Astrocyte (in vitro differentiated cells and primary cell): ENCODE data around the gene PPP1R12B. TPM values are rescaled to one million over a fixed set of nuclear protein-coding genes. Genes with fewer than 3 reads are reported as not detected.

ENCODE experiments used
- DNase-seq: peaks from one replicate; pipeline ENCODE4 v3.0.0-alpha.2; 2010; ENCODE audit warnings: low read depth
- FAIRE-seq: peaks from 2 replicates; lab custom pipeline; 2011; peaks lifted over from hg19 to GRCh38; lab: Jason Lieb, UNC
- H2AFZ ChIP-seq: 2 replicates; pipeline ENCODE4 v1.6.0; 2012; ENCODE audit warnings: low read depth, low read length, inconsistent platforms
- H3K27ac ChIP-seq: 2 replicates; pipeline ENCODE4 v1.5.1; 2011; ENCODE audit warnings: low read depth, low read length, inconsistent platforms
- H3K27me3 ChIP-seq: 2 replicates; pipeline ENCODE4 v1.6.0; 2011; ENCODE audit warnings: low read length, inconsistent platforms; ENCODE audit not compliant: insufficient read depth
- H3K36me3 ChIP-seq: 2 replicates; pipeline ENCODE4 v1.5.1; 2011; ENCODE audit warnings: low read length, inconsistent platforms; ENCODE audit not compliant: insufficient read depth
- H3K4me1 ChIP-seq: 2 replicates; pipeline ENCODE4 v1.5.1; 2011; ENCODE audit warnings: low read length, inconsistent platforms; ENCODE audit not compliant: insufficient read depth
- H3K4me2 ChIP-seq: 2 replicates; pipeline ENCODE4 v1.6.0; 2012; ENCODE audit warnings: low read length, inconsistent platforms
- H3K4me3 ChIP-seq: 2 replicates; pipeline ENCODE4 v1.5.1; 2011; ENCODE audit warnings: low read depth, mild to moderate bottlenecking, low read length, inconsistent platforms; ENCODE audit not compliant: insufficient read depth
- H3K79me2 ChIP-seq: 2 replicates; pipeline ENCODE4 v1.6.0; 2012; ENCODE audit warnings: mild to moderate bottlenecking, low read length, inconsistent platforms; ENCODE audit not compliant: insufficient read depth
- H3K9ac ChIP-seq: 2 replicates; pipeline ENCODE4 v1.6.0; 2012; ENCODE audit warnings: mild to moderate bottlenecking, low read length, inconsistent platforms
- H3K9me3 ChIP-seq: 2 replicates; pipeline ENCODE4 v1.5.1; 2012; ENCODE audit warnings: low read depth, mild to moderate bottlenecking, low read length, inconsistent platforms; ENCODE audit not compliant: insufficient read depth
- H4K20me1 ChIP-seq: 2 replicates; pipeline ENCODE4 v1.6.0; 2012; ENCODE audit warnings: low read length, inconsistent platforms; ENCODE audit not compliant: insufficient read depth
- H3K27ac Mint-ChIP-seq: one replicate; pipeline ENCODE4 v1.8.0; 2021; ENCODE audit warnings: mild to moderate bottlenecking, mixed read lengths; ENCODE audit not compliant: unreplicated experiment
- H3K27me3 Mint-ChIP-seq: one replicate; pipeline ENCODE4 v1.8.0; 2021; ENCODE audit warnings: low read depth, mixed read lengths; ENCODE audit not compliant: unreplicated experiment
- H3K36me3 Mint-ChIP-seq: one replicate; pipeline ENCODE4 v1.8.0; 2021; ENCODE audit warnings: low read depth, mixed read lengths; ENCODE audit not compliant: unreplicated experiment
- H3K4me1 Mint-ChIP-seq: one replicate; pipeline ENCODE4 v1.8.0; 2021; ENCODE audit warnings: low read depth, mixed read lengths; ENCODE audit not compliant: unreplicated experiment
- H3K4me3 Mint-ChIP-seq: one replicate; pipeline ENCODE4 v1.8.0; 2021; ENCODE audit warnings: mild to moderate bottlenecking, moderate library complexity, mixed read lengths; ENCODE audit not compliant: unreplicated experiment
- H3K9me3 Mint-ChIP-seq: one replicate; pipeline ENCODE4 v1.8.0; 2021; ENCODE audit warnings: mild to moderate bottlenecking, mixed read lengths; ENCODE audit not compliant: unreplicated experiment
- CTCF ChIP-seq: IDR thresholded peaks from 2 replicates; pipeline ENCODE4 v1.5.1; 2011; ENCODE audit warnings: low read depth, mild to moderate bottlenecking, inconsistent platforms, low read length, moderate library complexity; ENCODE audit not compliant: insufficient read depth
- EZH2 ChIP-seq: IDR thresholded peaks from 2 replicates; pipeline ENCODE4 v1.6.1; 2012; ENCODE audit warnings: mild to moderate bottlenecking, low read length, inconsistent platforms; ENCODE audit not compliant: insufficient read depth
- total RNA-seq: library from RNA; stranded (reverse); gene quantifications from 2 replicates; pipeline ENCODE4 v1.2.1, GENCODE V29; 2021

The PPP1R12B gene
- total RNA-seq, 1 donor from 2014 or later, result 12.2 TPM

GRCh38 chr1:202304375-202304774 is 44.1 kb upstream of the PPP1R12B start:
- Mint-ChIP-seq H3K36me3 (no peaks in the 10 kb centered on the region), H3K9me3 (no peaks in the 10 kb centered on the region), H3K4me1 (no peaks in the 10 kb centered on the region), H3K27ac (no peak overlapping the region), H3K27me3 (peaks cover 58% of the 10 kb centered on the region), H3K4me3 (no peak overlapping the region)
- Histone ChIP-seq H3K27ac (no peak overlapping the region), H3K9ac (no peak overlapping the region), H2AFZ (no peak overlapping the region), H3K27me3 (no peaks in the 10 kb centered on the region), H3K79me2 (no peaks in the 10 kb centered on the region), H3K36me3 (no peaks in the 10 kb centered on the region), H4K20me1 (no peaks in the 10 kb centered on the region), H3K4me1 (no peaks in the 10 kb centered on the region), H3K4me3 (no peak overlapping the region), H3K4me2 (no peak overlapping the region), H3K9me3 (no peaks in the 10 kb centered on the region)
- no peak for TF ChIP-seq CTCF
- FAIRE-seq (no peak), DNase-seq (no peak)

DNA sequence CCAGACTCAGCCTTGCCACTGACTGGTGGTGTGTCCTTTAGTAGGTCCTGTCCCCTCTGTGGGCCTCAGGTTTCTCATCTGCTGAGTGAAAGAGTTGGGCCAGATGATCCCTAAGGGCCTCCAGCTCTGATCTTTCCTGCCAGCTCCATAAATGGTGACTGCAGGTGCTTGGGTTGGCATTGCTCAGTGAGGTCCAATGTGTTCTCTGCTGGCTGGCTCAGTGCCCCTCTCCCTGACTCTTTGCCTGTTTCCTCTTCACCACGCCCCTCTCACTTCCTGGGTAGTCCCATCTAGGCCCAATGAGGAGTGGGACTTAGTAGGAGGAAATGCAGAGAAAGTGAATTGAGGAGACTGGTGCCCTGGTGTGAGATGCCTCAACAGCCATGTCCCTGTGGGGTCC is 43.3 kb upstream of the PPP1R12B start:
- FAIRE-seq, result no peak
- no peaks in the 10 kb centered on the region for H3K36me3 Mint-ChIP-seq

More for the DNA sequence above, 43.3 kb upstream of the PPP1R12B start:
- Mint-ChIP-seq H3K4me1 (no peaks in the 10 kb centered on the region), H3K27ac (no peak overlapping the region), H3K4me3 (no peak overlapping the region), H3K9me3 (no peaks in the 10 kb centered on the region), H3K27me3 (peaks cover 58% of the 10 kb centered on the region)
- H4K20me1 ChIP-seq, result no peaks in the 10 kb centered on the region
- H3K27me3 ChIP-seq, result no peaks in the 10 kb centered on the region
- no peak for TF ChIP-seq CTCF
- TF ChIP-seq EZH2, result no peak
- no peaks in the 10 kb centered on the region for H3K36me3 ChIP-seq
- no peaks in the 10 kb centered on the region for H3K9me3 ChIP-seq
- no peak overlapping the region for H2AFZ ChIP-seq
- no peak for DNase-seq
- no peak overlapping the region for H3K4me3 ChIP-seq
- H3K4me1 ChIP-seq, result no peaks in the 10 kb centered on the region
- no peak overlapping the region for H3K27ac ChIP-seq
- no peaks in the 10 kb centered on the region for H3K79me2 ChIP-seq
- no peak overlapping the region for H3K9ac ChIP-seq
- no peak overlapping the region for H3K4me2 ChIP-seq
